Measurements from ENCODE around the gene SELENOP.

Gene SELENOP

GRCh38 chr5:42753099-42753498 is 58.6 kb downstream of the SELENOP start:
- H3K4me3 Mint-ChIP-seq, result no peak overlapping the region
- no peak for DNase-seq
- H3K27ac Mint-ChIP-seq, result no peak overlapping the region
- peaks cover 14% of the 10 kb centered on the region for H3K4me1 Mint-ChIP-seq (ENCODE audit: low read depth)
- peaks cover 6% of the 10 kb centered on the region for H3K36me3 Mint-ChIP-seq (ENCODE audit: low read depth)
- peaks cover 3% of the 10 kb centered on the region for H3K27me3 Mint-ChIP-seq
- no peaks in the 10 kb centered on the region for H3K9me3 Mint-ChIP-seq

- H3K27me3 Mint-ChIP-seq, result no peaks in the 10 kb centered on the region
- no peak overlapping the region for H3K4me3 Mint-ChIP-seq
- no peak for DNase-seq
- H3K36me3 Mint-ChIP-seq (ENCODE audit: low read depth), result no peaks in the 10 kb centered on the region
- H3K9me3 Mint-ChIP-seq, result no peaks in the 10 kb centered on the region
- peaks cover 5% of the 10 kb centered on the region for H3K4me1 Mint-ChIP-seq (ENCODE audit: low read depth)
- no peak overlapping the region for H3K27ac Mint-ChIP-seq
These were observed 60.6 kb downstream of the SELENOP start for GRCh38 chr5:42751044-42751443.

DNA sequence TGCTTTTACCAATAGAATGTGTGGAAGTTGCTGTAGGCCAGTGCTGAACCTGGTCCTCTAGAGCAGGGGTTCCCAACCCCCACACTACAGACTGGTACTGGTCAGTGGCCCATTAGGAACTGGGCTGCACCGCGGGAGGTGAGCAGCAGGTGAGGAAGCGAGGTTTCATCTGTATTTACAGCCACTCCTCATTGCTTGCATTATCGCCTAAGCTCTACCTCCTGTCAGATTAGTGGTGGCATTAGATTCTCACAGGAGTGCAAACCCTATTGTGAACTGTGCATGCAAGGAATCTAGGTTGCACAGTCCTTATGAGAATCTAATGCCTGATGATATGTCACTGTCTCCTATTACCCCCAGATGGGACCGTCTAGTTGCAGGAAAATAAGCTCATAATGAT is 61.2 kb downstream of the SELENOP start:
- no peak for DNase-seq
- Mint-ChIP-seq H3K36me3 (ENCODE audit: low read depth) (no peaks in the 10 kb centered on the region), H3K27me3 (no peaks in the 10 kb centered on the region), H3K27ac (no peak overlapping the region), H3K4me1 (ENCODE audit: low read depth) (peaks cover 5% of the 10 kb centered on the region), H3K4me3 (no peak overlapping the region), H3K9me3 (no peaks in the 10 kb centered on the region)
